Measurements from ENCODE around the gene DNAJC22.

Gene DNAJC22

DNA sequence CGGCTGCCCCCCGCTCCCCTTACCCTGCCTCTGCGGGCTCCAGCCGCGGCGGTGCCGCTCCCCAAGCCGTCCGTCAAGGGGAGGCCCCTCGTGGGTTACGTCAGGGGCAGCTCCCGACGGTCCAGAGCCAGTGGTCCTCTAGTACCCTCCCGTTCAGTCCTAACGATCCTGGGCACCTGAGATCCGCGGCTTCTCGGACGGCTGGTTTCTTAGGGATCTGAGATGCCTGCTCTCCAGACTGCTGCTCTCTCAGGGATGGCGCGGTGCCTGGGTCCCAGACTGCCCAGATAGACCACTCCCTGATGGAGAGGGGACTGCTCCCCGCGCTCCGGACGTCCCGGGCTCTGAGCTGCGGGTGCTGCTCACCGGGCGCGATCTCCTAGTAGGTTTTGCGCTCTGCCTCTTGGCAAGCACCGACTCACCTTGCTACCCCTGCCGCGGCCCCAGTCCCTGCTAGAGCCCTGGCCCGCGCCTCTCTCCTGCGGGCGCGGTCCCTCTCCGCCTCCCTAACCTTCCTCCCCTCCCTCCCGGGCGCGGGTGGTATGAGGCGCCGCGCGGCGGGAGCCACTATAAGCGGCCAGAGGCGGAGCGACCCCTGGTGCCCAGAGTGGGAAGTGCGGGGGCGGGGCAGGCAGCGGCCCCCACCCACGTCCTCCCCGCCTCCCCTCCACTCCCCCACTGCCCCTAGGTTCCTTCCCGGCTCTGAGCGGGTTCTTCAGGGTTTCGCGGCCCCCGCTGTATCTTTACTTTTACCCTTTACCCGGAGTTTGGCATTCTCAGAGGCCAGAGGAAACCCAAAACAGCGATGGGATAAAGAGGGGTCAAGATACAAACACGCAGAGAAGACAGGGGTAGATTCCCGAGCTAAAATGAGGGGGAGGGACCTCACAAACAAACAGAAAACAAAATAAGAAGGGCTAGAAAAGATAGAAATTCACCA lies 9.8 kb upstream of the DNAJC22 start, which contains the start of gene C1QL4:
Gene C1QL4 (minus strand): TSS at position 544 of the 940 bp plus-strand sequence. CDS start 711 bp downstream, outside the sequence.
- H3K4me3 ChIP-seq (ENCODE audit: low read depth, low read length), result peak within 1 kb of the TSS; percentile 62
- peak; percentile 88 for DNase-seq
- TF ChIP-seq, protein P1, sequence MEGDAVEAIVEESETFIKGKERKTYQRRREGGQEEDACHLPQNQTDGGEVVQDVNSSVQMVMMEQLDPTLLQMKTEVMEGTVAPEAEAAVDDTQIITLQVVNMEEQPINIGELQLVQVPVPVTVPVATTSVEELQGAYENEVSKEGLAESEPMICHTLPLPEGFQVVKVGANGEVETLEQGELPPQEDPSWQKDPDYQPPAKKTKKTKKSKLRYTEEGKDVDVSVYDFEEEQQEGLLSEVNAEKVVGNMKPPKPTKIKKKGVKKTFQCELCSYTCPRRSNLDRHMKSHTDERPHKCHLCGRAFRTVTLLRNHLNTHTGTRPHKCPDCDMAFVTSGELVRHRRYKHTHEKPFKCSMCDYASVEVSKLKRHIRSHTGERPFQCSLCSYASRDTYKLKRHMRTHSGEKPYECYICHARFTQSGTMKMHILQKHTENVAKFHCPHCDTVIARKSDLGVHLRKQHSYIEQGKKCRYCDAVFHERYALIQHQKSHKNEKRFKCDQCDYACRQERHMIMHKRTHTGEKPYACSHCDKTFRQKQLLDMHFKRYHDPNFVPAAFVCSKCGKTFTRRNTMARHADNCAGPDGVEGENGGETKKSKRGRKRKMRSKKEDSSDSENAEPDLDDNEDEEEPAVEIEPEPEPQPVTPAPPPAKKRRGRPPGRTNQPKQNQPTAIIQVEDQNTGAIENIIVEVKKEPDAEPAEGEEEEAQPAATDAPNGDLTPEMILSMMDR (IDR thresholded peaks at IDR 0.05; ENCODE audit: low read depth, low read length), result peak; percentile 91
- H3K27ac ChIP-seq, result no peak within 1 kb of the TSS
- H3K27me3 ChIP-seq (ENCODE audit: insufficient read depth, low read depth, severe bottlenecking), result peaks cover 13% of the 10 kb centered on the region
- H3K9me3 ChIP-seq (ENCODE audit: severe bottlenecking), result no peaks in the 10 kb centered on the region
- H3K36me3 ChIP-seq, result no peaks in the 10 kb centered on the region; the same call in 1 of the 2 replicates

DNA sequence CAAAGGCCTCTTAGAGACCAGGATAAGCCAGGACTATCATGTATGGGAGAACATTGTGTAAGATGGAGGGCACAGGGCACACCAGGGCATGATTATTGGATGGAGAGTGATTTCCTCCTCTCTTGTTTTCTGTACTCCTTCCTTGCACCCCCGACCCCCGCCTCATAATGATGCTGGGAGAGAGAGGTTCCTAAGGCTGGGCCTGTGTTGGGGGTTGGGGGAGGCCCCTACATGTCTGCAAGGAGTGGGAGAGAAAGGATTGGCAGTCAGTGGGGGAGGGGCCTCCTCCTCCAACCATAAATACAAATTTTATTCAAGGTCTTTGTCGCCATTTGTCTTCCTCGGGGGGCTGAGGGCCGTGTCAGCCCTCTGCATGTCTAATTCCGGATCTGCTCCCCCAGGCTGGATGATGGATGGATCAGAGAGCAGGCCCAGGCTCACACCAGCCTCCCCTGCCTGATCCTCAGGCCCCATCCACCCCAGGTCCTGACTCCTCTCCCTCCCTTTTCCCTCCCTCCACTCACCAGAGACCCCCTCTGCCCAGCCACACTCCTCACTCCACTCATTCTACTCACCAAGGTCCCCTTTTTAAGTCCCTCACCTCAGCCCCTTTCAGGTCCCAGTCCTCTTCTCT lies 7.7 kb upstream of the DNAJC22 start:
- Histone ChIP-seq H3K36me3 (no peaks in the 10 kb centered on the region), H3K9me3 (ENCODE audit: severe bottlenecking) (no peaks in the 10 kb centered on the region), H3K27ac (no peak overlapping the region), H3K4me3 (ENCODE audit: low read depth, low read length) (no peak overlapping the region), H3K27me3 (ENCODE audit: insufficient read depth, low read depth, severe bottlenecking) (peaks cover 30% of the 10 kb centered on the region)
- TF ChIP-seq, protein P1 (IDR thresholded peaks at IDR 0.05; ENCODE audit: low read depth, low read length), result no peak
- no peak for DNase-seq

DNA sequence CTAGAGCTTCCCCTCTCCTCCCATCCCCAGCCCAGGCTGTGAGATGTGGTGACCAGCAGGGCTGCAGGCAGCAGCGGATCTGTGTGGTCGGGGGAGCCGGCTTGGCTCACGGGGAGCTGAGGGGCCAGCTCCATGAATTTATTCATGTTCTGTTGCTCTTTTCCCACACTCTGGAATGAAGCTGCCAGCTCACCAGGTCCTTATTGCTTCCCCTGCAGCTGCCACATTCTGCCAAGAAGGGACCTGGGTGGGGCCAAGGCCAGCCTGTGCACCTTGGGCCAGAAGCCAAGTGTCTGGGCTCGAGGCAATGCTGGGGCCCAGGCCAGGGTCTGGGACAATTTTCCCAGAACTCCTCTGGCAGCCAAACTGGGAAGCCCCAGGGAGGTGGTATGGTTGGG lies 7.2 kb upstream of the DNAJC22 start:
- no peak overlapping the region for H3K27ac ChIP-seq
- H3K27me3 ChIP-seq (ENCODE audit: insufficient read depth, low read depth, severe bottlenecking), result peaks cover 35% of the 10 kb centered on the region
- DNase-seq, result no peak
- TF ChIP-seq, protein P1 (IDR thresholded peaks at IDR 0.05; ENCODE audit: low read depth, low read length), result no peak
- no peak overlapping the region for H3K4me3 ChIP-seq (ENCODE audit: low read depth, low read length)
- no peaks in the 10 kb centered on the region for H3K9me3 ChIP-seq (ENCODE audit: severe bottlenecking)
- H3K36me3 ChIP-seq, result no peaks in the 10 kb centered on the region

DNA sequence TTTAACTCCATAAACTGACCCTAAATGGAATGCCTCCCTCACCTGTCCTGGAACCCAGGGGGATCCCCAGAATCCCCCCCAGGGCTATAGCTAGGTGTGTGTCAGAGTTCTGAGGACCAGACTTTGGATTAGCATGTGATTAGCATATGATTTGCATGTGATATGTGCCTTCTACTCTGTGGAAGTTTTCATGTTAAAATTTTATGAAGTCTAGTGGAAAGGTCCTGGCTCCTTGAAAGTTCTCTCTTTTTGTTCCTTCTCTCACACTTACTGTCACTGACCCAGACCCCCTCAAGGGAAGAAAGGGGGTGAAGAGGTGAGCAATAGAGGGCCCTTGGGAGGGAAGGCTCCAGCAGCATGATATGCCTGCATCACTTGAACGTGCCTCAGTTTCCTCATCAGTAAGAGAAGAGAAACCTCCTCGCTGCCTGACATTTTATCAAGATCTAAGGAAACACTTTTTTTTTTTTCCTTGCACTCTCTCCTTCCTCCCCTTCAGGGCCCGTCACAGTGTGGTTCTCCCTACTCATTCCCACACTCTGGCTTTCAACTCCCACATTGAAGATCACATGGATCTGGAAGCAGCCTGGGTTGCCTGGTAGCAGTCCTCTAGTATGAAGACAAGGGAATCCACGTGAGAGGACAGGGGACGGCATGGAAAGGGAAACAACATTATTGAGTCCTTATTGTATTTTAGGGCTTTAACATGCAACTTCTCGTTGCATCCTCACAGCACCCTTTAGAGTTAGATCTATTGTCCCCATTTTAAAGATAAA lies 6.4 kb upstream of the DNAJC22 start:
- no peak for DNase-seq
- TF ChIP-seq, protein P1 (IDR thresholded peaks at IDR 0.05; ENCODE audit: low read depth, low read length), result no peak
- H3K27me3 ChIP-seq (ENCODE audit: insufficient read depth, low read depth, severe bottlenecking), result peaks cover 43% of the 10 kb centered on the region

DNA sequence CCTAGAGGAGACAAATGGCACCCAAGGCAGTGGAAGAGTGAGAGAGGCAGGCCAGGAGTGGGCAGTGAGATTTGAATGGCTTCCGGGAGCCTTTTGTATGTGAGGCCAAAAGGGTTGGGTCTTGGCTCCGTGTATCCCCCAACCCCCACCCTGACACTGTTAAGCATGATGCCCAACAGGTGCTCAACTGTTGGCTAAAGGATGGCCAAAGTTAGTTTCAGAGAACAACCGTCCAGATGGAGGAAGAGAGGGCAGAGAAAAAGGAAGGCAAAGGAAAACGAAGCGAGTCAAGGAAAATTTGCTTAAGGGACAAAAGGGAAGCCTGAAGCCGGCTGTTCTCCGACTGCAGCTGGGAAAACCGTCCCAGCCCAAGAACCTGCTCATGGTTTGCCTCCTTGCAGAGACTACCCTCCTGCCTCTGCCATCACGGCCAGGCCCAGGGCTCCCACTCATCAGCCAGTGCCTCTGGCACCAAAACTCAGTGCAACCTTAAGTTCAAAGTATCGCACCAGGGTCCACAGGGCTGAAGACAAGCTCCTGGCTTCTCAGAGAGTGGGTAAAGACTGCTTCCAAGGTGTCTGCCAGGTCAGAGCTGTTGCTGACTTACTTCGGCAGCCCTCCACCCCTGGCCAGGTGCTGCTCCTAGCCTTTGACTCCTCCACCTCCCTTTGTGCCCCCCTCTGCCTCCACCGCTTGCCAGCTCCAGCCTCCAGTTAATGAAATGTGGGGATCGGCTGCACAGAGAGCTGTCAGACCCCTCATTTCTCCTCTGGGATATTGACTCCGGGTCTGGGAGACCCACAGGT lies 5.5 kb upstream of the DNAJC22 start:
- TF ChIP-seq, protein P1 (IDR thresholded peaks at IDR 0.05; ENCODE audit: low read depth, low read length), result no peak
- H3K4me3 ChIP-seq (ENCODE audit: low read depth, low read length), result no peak overlapping the region
- H3K36me3 ChIP-seq, result no peaks in the 10 kb centered on the region
- no peak for DNase-seq
- no peak overlapping the region for H3K27ac ChIP-seq
- H3K9me3 ChIP-seq (ENCODE audit: severe bottlenecking), result no peaks in the 10 kb centered on the region
- peaks cover 52% of the 10 kb centered on the region for H3K27me3 ChIP-seq (ENCODE audit: insufficient read depth, low read depth, severe bottlenecking)

More for the DNA sequence above, 6.4 kb upstream of the DNAJC22 start:
- Histone ChIP-seq H3K9me3 (ENCODE audit: severe bottlenecking) (no peaks in the 10 kb centered on the region), H3K4me3 (ENCODE audit: low read depth, low read length) (no peak overlapping the region), H3K27ac (no peak overlapping the region), H3K36me3 (no peaks in the 10 kb centered on the region)

Measured in WERI-Rb-1 (cell line).